IMR-90 (cell line): ENCODE results near the gene TDRD12. TPM values are rescaled to one million over a fixed set of nuclear protein-coding genes. Genes with fewer than 3 reads are reported as not detected.

ENCODE experiments used
- ATAC-seq: fragments of 200-7000 bp; cut with Tn5 transposase; 2 replicates; pipeline ENCODE4 v1.9.1; 2020; ENCODE audit warnings: low read depth, mild to moderate bottlenecking, moderate library complexity
- BruUV-seq: library from RNA; stranded (reverse); fragments of 400-500 nt; replicated peaks from 2 replicates; lab custom pipeline; 2021; lab: Mats Ljungman, UMichigan
- CTCF ChIA-PET: fragments of 300-600 bp; formaldehyde crosslinking; extraction: SDS; loops from one replicate; lab custom pipeline; 2021; ENCODE audit warnings: antibody characterized with exemption; lab: Yijun Ruan, JAX
- POLR2A ChIA-PET: fragments of 300-600 bp; sonication (Branson Sonifier 250); formaldehyde crosslinking; loops from one replicate; lab custom pipeline; 2022; ENCODE audit warnings: antibody characterized with exemption; ENCODE audit not compliant: unreplicated experiment; lab: Charles Lee
- DNase-seq: peaks from one replicate; pipeline ENCODE4 v3.0.0; 2013
- H2AFZ ChIP-seq: replicated peaks from 2 replicates; pipeline ENCODE3; 2013; ENCODE audit warnings: low read length, mild to moderate bottlenecking; ENCODE audit not compliant: poor library complexity
- H2AK5ac ChIP-seq: 2 replicates; pipeline ENCODE4 v1.6.1; 2013; ENCODE audit warnings: low read depth, low read length, inconsistent platforms
- H2AK9ac ChIP-seq: replicated peaks from 2 replicates; pipeline ENCODE3; 2013; ENCODE audit warnings: mild to moderate bottlenecking, low read depth, low read length, moderate library complexity; ENCODE audit not compliant: poor library complexity
- H2BK120ac ChIP-seq: 2 replicates; pipeline ENCODE4 v1.6.1; 2013; ENCODE audit warnings: low read depth, low read length, inconsistent platforms
- H2BK15ac ChIP-seq: 3 replicates; pipeline ENCODE4 v1.6.1; 2013; ENCODE audit warnings: low read depth, low read length, inconsistent platforms
- H2BK20ac ChIP-seq: 2 replicates; pipeline ENCODE4 v1.6.1; 2013; ENCODE audit warnings: low read depth, mild to moderate bottlenecking, inconsistent platforms, low read length, moderate library complexity
- H2BK5ac ChIP-seq: 2 replicates; pipeline ENCODE4 v1.6.1; 2013; ENCODE audit warnings: mild to moderate bottlenecking, low read depth, low read length, inconsistent platforms; ENCODE audit not compliant: poor library complexity, severe bottlenecking
- H3K14ac ChIP-seq: replicated peaks from 2 replicates; pipeline ENCODE4 v1.6.1; 2013; ENCODE audit warnings: low read depth, low read length, inconsistent platforms
- H3K18ac ChIP-seq: 2 replicates; pipeline ENCODE4 v1.6.1; 2013; ENCODE audit warnings: low read depth, low read length, control low read depth
- H3K23ac ChIP-seq: 2 replicates; pipeline ENCODE4 v1.6.1; 2013; ENCODE audit warnings: low read depth, low read length, inconsistent platforms
- H3K27ac ChIP-seq: 2 replicates; pipeline ENCODE4 v1.5.1; 2013; ENCODE audit warnings: mild to moderate bottlenecking, control low read depth, low read length; ENCODE audit not compliant: insufficient read depth
- H3K27me3 ChIP-seq: 2 replicates; pipeline ENCODE4 v1.6.1; 2013; ENCODE audit warnings: low read length; ENCODE audit not compliant: control insufficient read depth, insufficient read depth
- H3K36me3 ChIP-seq: 2 replicates; pipeline ENCODE4 v1.6.1; 2013; ENCODE audit warnings: low read length, mixed read lengths; ENCODE audit not compliant: control insufficient read depth, insufficient read depth
- H3K4ac ChIP-seq: 2 replicates; pipeline ENCODE4 v1.6.1; 2013; ENCODE audit warnings: low read depth, low read length, inconsistent platforms
- H3K4me1 ChIP-seq: 2 replicates; pipeline ENCODE4 v1.6.1; 2013; ENCODE audit warnings: low read length, mixed read lengths; ENCODE audit not compliant: control insufficient read depth, insufficient read depth
- H3K4me2 ChIP-seq: 2 replicates; pipeline ENCODE4 v1.6.1; 2013; ENCODE audit warnings: low read depth, mild to moderate bottlenecking, control low read depth, low read length, moderate library complexity
- H3K4me3 ChIP-seq: 2 replicates; pipeline ENCODE4 v1.5.1; 2013; ENCODE audit warnings: low read depth, mild to moderate bottlenecking, control low read depth, low read length, moderate library complexity; ENCODE audit not compliant: insufficient read depth
- H3K56ac ChIP-seq: 2 replicates; pipeline ENCODE4 v1.6.1; 2013; ENCODE audit warnings: low read length, inconsistent platforms; ENCODE audit not compliant: insufficient read depth; ENCODE audit errors: extremely low read depth
- H3K79me1 ChIP-seq, 2 experiments: 2 replicates each; pipeline ENCODE4 v1.6.1; 2013; ENCODE audit warnings: low read length in 2 of 2, inconsistent platforms in 1 of 2, low read depth in 1 of 2
- H3K9ac ChIP-seq: 2 replicates; pipeline ENCODE4 v1.6.1; 2013; ENCODE audit warnings: low read depth, low read length, control low read depth
- H3K9me1 ChIP-seq: 2 replicates; pipeline ENCODE4 v1.6.1; 2013; ENCODE audit warnings: low read length, inconsistent platforms; ENCODE audit not compliant: insufficient read depth
- H3K9me3 ChIP-seq: 2 replicates; pipeline ENCODE4 v1.6.1; 2013; ENCODE audit warnings: low read length; ENCODE audit not compliant: control insufficient read depth, insufficient read depth
- H4K20me1 ChIP-seq: 2 replicates; pipeline ENCODE4 v1.6.1; 2013; ENCODE audit warnings: low read length, inconsistent platforms; ENCODE audit not compliant: insufficient read depth
- H4K5ac ChIP-seq: 2 replicates; pipeline ENCODE4 v1.6.1; 2013; ENCODE audit warnings: mild to moderate bottlenecking, low read depth, low read length, control low read depth
- H4K8ac ChIP-seq, 2 experiments: 2 replicates each; pipeline ENCODE4 v1.6.1; 2013; ENCODE audit warnings: low read depth in 2 of 2, low read length in 2 of 2, control low read depth in 1 of 2, inconsistent platforms in 1 of 2
- H4K91ac ChIP-seq: 2 replicates; pipeline ENCODE4 v1.6.1; 2013; ENCODE audit warnings: low read depth, low read length, inconsistent platforms; ENCODE audit not compliant: insufficient read depth
- CEBPB ChIP-seq: IDR thresholded peaks from 2 replicates; pipeline ENCODE4 v1.6.1; 2012; ENCODE audit warnings: low read depth, low read length, improper control_type of control experiment
- POLR2A ChIP-seq: IDR thresholded peaks from 2 replicates; pipeline ENCODE4 v1.6.1; 2012; ENCODE audit warnings: mild to moderate bottlenecking, low read depth, low read length
- WGBS, 2 experiments: methylation state at CpG; one replicate each; pipeline versions ENCODE4 v1.1.5 to v1.1.7; 2013; ENCODE audit warnings: missing lambda C conversion rate in 2 of 2; ENCODE audit not compliant: insufficient read length in 1 of 2; ENCODE audit errors: extremely low coverage in 2 of 2; 5-methylcytosine and 5-hydroxymethylcytosine counted together
- dilution Hi-C: fragments of 300-500 bp; cut with HindIII; formaldehyde crosslinking; loops from one replicate; pipeline ENCODE4 v1.14.3; 2018; ENCODE audit warnings: low sequenced_read_pairs; ENCODE audit not compliant: unreplicated experiment
- in situ Hi-C: fragments of 300-500 bp; cut with MboI; formaldehyde crosslinking; loops from 3 replicates; pipeline ENCODE4 v1.14.3; 2019; ENCODE audit warnings: low sequenced_read_pairs, inconsistent platforms, mixed read lengths
- intact Hi-C: fragments of 100-400 bp; cut with micrococcal nuclease; formaldehyde crosslinking; loops from 2 replicates; pipeline ENCODE4 v1.10.0; 2022
- polyA plus RNA-seq, 3 experiments: library from polyadenylated mRNA; depleted of rRNA; stranded (reverse); fragments of >200 nt; gene quantifications; 2 replicates each; pipeline ENCODE4 v1.2.3, GENCODE V29; 2012; ENCODE audit warnings: low replicate concordance in 1 of 3
- total RNA-seq: library from RNA; depleted of rRNA; stranded (reverse); fragments of >200 nt; gene quantifications from 2 replicates; pipeline ENCODE4 v1.2.3, GENCODE V29; 2012

The TDRD12 gene
- total and polyA plus RNA-seq, 2 of the 4 experiments (the other 2 are of a cell fraction): under 0.01 to 0.07 TPM

- intact Hi-C loops: no loop called here
- Histone ChIP-seq H2AK5ac (no peak overlapping the region), H3K23ac (no peak overlapping the region), H3K4me1 (no peaks in the 10 kb centered on the region), H4K91ac (no peak overlapping the region), H3K56ac (no peak overlapping the region), H3K79me1 (no peaks in the 10 kb centered on the region), H3K9ac (no peak overlapping the region), H3K4me2 (no peak overlapping the region), H3K4me3 (no peak overlapping the region), H4K8ac (no peak overlapping the region), H3K27me3 (peaks cover under 1% of the 10 kb centered on the region; the same call in 1 of the 2 replicates), H2BK120ac (no peak overlapping the region), H3K4ac (no peak overlapping the region), H2BK5ac (no peak overlapping the region), H3K36me3 (no peaks in the 10 kb centered on the region), H2AFZ (no peak overlapping the region), H2BK20ac (no peak overlapping the region), H4K5ac (no peak overlapping the region), H3K9me1 (no peaks in the 10 kb centered on the region), H2BK15ac (no peak overlapping the region), H3K18ac (no peak overlapping the region), H4K20me1 (no peaks in the 10 kb centered on the region), H3K14ac (no peak overlapping the region), H3K9me3 (no peaks in the 10 kb centered on the region), H3K27ac (no peak overlapping the region), H2AK9ac (no peak overlapping the region)
- dilution Hi-C loops: no loop called here
- no peak for DNase-seq
- in situ Hi-C loops: no loop called here
- no TSS peak for BruUV-seq
- no peak for ATAC-seq
- ChIA-PET CTCF (no interaction called here), POLR2A (no interaction called here)
- TF ChIP-seq CEBPB: no peak
- no peak for TF ChIP-seq POLR2A
- 100% methylated on average over 1 of the region's 4 CpGs; no CpG with 5 or more reads in 1 of the 2 experiments for WGBS, 2 experiments
Observed at GRCh38 chr19:32743447-32743846, 23.9 kb downstream of the TDRD12 start.
